Anterior cingulate cortex (tissue), 58 donors: ENCODE data around the gene ACR.
A peak's percentile ranks its signal among the peaks of the same experiment; 100 is the strongest.

ENCODE experiments used
- DNase-seq, 58 donors: peaks; one replicate each; lab custom pipeline; 2025; lab: John Stamatoyannopoulos, UW

Gene ACR

DNA sequence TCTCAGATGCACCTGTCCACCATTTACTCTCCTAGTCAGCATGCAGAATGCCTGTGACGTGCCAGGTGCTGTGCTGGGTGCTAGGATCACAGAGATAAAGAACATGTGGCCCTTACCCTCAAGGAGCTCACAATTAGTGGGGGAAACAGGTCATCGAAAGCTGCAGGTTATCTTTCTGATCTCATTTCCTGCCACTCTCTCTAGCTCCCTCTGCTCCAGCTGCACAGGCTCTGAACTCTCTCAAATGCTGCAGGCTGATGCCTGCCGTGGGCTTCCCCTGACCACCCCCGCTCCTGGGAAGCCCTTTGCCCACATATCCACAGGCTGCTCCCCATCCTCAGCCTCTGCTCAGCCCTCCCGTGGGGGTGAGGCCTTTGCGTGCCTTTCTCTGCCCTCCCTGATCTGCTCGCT, 35.7 kb upstream of the ACR start:
- DNase-seq, result no peak

DNA sequence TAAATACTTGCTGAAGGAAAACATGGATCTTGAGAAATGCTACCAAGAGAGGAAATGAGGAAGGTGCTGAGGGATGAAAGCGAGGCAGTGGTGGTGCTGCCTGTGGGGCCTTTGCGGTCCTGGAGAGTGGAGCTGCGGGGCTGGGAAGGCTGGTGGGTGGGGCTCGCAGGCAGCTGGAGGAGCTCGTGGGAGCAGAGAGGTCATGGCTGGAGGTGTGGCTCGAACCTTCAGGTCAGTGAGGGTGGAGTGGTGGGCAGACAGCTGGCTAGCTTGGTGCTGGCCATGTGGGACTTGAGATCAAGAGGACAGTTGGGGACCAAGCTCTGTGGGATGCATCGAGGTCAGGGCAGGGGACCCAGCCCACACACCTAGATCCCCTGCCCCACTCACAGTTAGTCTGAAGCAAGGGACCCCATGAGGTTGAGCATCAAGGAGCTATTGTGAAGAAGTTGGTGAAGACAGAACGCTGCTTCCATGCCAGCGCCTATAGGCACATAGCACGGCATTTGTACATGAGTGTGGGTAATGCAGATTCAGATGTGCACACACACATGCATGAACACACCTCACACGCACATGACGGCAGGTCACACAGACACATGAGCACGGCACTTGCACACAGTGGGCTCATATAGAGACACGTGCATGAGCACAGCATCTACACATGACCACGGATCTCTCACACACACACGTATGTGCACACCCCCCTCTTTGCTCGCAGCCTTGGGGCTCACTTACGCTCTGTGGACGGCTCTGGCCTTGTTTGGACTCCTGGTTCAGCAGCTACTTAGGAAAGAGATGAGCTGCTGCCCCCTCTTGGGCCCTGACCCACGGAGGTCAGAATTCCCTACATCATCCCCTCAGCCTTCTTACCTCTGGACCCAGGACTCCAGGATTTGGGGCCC, 34.9 kb upstream of the ACR start:
- DNase-seq, result no peak

- DNase-seq, result no peak
Measured at GRCh38 chr22:50703726-50704509, 34.1 kb upstream of the ACR start.

GRCh38 chr22:50704510-50705218, 33.3 kb upstream of the ACR start:
- DNase-seq, result no peak

DNA sequence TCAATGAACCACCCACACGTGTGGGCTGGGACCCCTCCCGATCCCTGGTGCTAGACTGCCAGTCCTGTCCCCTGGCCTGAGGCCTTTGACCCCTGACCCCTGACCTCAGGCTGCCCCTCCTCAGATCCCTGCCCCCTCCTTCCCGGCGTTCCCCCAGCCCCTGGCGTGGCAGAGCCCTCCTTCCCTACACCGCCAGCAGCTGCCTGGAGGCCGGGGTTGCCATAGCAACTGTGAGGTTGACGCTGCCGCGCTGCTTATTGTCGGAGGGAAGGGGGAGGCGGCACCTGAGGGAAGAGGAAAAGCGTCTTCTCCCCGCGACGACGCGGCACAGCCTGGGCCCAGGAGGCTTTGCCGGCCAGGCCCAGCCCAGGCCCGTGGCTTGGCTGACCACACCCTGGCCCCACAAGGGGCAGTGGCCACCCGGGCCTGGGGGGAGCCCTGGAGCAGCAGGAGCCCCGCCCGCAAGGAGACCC, 32.7 kb upstream of the ACR start:
- DNase-seq, result peak in 47 of 58 donors; percentile 22 to 88 (median 60)

DNA sequence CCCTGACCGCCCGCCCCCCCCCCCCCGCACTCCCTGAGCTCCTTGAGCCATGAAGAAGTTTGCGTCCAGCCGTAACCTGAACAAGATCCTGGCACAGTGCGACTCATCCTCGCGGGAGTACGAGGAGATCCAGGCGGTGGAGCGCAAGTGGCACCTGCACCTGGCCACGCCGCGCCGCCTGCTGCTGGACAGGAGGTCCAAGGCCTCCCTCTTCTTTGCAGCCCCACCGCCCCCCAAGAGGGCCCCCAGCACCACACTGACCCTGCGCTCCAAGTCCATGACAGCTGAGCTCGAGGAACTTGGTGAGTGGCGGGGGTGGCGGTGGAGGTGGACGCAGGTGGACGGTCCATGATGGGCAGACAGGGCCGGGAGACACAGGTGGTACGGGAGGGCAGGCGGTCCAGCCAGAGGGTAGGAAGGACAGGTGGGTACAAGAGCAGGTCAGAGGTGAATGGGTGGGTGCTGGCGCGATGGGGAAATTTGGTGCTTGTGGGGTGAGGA, 32.1 kb upstream of the ACR start:
- no peak for DNase-seq

DNA sequence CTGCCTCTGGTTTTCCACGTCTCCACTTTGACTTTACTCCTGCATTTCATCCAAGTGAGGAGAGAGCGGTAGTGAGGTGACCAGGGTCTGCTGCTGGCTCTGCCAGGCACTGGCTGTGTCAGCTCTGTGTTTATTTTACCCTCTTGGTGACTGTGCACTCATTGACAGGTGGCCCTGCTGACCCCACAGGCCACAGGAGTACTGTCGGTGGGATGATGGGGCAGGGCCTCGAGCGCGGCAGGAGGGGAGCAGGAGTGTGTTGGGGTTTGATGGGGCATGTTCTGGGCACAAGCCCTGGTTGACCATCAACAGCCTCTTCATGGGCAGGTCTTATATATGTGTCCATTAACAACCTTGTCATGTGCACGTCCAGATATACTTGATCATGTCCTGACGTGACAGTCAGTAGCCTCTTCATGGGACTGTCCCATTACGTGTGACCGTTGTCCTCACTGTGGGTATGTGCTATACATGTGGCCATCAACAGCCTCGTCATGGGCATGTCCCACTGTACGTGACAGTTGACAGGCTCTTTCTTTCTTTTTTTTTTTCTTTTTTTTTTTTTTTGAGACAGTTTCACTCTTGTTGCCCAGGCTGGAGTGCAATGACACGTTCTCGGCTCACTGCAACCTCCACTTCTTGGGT, 31.4 kb upstream of the ACR start:
- no peak for DNase-seq

DNA sequence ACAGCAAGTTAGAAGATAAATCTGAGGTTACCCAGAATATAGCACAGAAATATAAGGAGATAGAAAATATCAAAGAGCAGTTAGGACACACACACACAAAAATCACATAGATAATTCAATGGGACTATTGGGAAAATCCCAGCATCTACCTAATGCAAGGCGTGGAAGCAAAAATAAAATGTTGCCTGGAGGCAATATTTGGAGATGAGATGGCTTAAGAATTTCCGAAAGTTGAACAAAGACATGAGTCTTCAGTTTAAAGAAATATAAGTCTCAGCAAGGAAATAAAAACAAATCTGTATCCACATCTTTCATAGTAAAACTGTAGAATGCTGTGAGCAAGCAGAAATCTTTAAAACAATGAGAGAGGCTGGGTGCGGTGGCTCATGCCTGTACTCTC, 29.5 kb upstream of the ACR start:
- no peak for DNase-seq

DNA sequence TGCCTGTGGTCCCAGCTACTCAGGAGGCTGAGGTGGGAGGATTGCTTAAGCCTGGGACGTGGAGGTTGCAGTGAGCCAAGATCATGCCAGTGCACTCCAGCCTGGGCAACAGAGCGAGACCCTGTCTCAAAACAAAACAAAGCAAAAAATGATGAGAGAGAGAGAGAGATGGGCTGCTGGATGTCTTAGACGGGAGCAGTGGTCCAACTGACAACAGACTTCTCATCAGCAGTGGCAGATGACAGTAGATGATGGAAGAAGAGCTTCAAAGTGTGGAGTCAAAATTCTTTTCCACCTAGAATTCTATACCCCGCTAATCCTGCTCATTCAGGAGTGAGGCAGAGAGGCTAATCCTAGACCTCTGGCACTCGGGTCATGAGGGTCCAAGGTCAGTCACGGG, 29.0 kb upstream of the ACR start:
- no peak for DNase-seq

- DNase-seq, result no peak
Measured at GRCh38 chr22:50710221-50710620, 27.8 kb upstream of the ACR start.

GRCh38 chr22:50710886-50711285, 27.1 kb upstream of the ACR start:
- DNase-seq, result no peak

GRCh38 chr22:50711446-50712340, 26.3 kb upstream of the ACR start:
- no peak for DNase-seq

GRCh38 chr22:50712341-50713007, 25.5 kb upstream of the ACR start:
- DNase-seq, result peak in 2 of 58 donors; percentile 35 to 36

- DNase-seq, result no peak
Measured at GRCh38 chr22:50713008-50713385, 25.0 kb upstream of the ACR start.

- peak in 51 of 58 donors; percentile 41 to 94 (median 72) for DNase-seq
Measured at GRCh38 chr22:50713571-50714056, 24.4 kb upstream of the ACR start.

- no peak for DNase-seq
Measured at GRCh38 chr22:50714150-50714549, 23.9 kb upstream of the ACR start.

- no peak for DNase-seq
Measured at GRCh38 chr22:50714631-50715179, 23.3 kb upstream of the ACR start.

DNA sequence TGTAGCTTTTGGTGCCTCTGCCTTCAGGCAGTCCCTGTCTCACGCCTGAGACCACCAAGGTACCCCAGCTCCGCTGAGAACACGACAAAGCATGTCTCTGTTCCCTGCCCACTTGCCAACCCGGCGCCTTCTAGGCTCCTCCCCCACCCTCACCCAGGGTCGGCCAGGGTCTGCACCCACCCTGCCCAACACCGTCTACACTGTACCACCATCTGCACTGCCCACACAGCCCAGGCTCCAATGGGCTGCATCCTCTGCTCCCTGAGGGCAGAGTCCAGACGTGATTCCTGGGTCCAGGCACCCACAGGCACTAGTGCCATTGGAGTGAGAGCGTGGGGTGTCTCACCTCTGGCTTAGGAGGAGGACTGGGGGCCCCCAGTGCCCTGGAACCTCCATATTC, 22.8 kb upstream of the ACR start:
- no peak for DNase-seq
